ENCODE results near the gene FRAT1. TPM values are rescaled to one million over a fixed set of nuclear protein-coding genes. Genes with fewer than 3 reads are reported as not detected.

Gene FRAT1
- total RNA-seq, 2 donors from 2014 or later: 3.1 to 3.3 TPM

DNA sequence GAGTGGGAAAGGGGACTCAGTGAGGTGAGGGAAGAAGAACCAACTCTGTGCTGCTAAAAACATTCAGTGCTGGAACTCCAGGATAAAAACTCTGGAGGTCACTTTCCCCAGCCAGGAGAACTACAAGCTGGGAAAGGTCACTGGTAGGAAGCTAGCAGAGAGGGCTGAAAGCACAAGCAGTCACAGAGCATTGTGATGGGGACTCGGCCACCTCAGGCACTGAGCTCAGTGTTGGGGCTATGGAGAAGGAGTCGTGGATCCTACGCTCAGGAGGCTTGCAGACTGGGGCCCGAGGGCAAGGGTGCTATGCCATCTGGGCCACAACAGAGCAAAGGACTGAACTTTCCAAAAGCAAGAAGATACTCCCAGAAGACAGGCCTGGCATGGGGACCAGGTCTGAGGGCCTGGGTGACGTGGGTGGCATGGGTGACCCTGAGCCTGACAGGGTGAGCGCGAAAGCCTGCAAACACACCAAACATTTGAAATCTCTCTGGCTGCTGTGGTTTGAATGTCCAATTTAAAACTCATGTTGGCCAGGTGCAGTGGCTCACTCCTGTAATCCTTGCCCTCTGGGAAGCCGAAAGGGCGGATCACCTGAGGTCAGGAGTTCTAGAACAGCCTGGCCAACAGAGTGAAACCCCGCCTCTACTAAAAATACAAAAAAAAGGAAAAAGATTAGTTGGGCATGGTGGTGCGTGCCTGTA is 16.8 kb upstream of the FRAT1 start:
- DNase-seq (ENCODE audit: low spot score): no peak
- Histone ChIP-seq H3K36me3 (no peaks in the 10 kb centered on the region), H3K4me1 (peaks cover 0 to 5% of the 10 kb centered on the region in 2 donors), H3K27ac (no peak overlapping the region), H3K4me3 (no peak overlapping the region), H3K27me3 (no peaks in the 10 kb centered on the region), H3K9me3 (no peaks in the 10 kb centered on the region)
- TF ChIP-seq, protein P1, sequence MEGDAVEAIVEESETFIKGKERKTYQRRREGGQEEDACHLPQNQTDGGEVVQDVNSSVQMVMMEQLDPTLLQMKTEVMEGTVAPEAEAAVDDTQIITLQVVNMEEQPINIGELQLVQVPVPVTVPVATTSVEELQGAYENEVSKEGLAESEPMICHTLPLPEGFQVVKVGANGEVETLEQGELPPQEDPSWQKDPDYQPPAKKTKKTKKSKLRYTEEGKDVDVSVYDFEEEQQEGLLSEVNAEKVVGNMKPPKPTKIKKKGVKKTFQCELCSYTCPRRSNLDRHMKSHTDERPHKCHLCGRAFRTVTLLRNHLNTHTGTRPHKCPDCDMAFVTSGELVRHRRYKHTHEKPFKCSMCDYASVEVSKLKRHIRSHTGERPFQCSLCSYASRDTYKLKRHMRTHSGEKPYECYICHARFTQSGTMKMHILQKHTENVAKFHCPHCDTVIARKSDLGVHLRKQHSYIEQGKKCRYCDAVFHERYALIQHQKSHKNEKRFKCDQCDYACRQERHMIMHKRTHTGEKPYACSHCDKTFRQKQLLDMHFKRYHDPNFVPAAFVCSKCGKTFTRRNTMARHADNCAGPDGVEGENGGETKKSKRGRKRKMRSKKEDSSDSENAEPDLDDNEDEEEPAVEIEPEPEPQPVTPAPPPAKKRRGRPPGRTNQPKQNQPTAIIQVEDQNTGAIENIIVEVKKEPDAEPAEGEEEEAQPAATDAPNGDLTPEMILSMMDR (IDR thresholded peaks at IDR 0.05): no peak

DNA sequence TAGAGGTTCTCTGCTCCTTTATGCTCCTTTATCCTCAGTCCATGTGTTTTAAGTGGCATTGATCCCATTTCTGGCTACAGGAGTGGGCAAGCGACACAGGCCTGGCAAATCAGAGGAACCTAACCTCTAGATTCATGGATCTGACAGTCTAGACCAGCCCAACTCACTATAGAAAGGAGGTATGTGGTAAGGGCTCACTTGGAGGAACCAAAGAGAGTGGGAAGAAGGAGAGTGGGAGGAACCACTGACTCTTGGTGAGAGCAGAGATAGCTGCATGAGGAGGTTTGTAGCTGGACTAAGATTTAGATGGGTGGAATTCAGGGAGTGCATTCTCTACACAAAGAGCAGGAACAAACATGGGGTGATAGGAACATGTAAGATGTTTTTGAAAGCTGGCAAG is 11.6 kb upstream of the FRAT1 start:
- no peaks in the 10 kb centered on the region for H3K36me3 ChIP-seq

DNA sequence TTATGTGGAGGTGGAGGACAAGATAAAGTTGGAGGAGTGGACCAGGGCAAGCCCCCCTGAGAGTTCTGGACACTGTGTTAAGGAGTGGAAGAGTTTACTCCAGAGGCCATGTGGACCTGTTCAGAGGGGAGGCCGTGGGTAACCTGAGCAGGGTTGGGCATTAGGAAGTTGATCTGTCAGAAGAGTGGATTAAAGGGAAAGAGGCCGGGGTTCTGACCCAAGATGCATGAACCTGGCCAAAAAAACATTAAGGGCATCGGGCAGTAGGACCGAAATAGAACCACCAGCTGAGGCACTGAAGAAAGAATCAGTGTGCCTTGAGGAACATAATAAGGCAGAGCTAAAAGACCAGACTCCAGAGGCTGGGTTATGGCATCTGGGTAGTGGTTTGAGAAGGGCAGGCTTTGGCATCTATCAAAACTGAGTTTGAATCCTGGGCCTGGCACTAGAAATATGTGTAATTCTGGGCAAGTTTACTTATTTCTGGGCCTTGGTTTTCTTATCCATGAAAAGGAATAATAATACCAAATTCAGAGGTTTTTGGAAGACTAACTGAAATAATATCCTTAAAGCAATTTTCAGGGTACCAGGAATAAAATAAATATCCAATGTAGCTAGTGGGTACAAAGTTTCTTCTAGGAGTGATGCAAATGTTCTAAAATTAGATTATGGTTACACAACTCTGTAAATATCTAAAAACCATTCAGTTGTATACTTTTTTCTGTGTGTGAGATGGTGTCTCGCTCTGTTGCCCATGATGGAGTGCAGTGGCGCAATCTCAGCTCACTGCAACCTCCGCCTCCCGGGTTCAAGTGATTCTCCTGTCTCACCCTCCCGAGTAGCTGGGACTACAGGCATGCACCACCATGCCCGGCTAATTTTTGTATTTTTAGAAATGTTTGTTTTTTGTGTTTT is 10.9 kb upstream of the FRAT1 start:
- TF ChIP-seq, protein P1 (IDR thresholded peaks at IDR 0.05): no peak
- H3K36me3 ChIP-seq: no peaks in the 10 kb centered on the region
- DNase-seq (ENCODE audit: low spot score): no peak
- no peaks in the 10 kb centered on the region for H3K9me3 ChIP-seq
- H3K27me3 ChIP-seq: no peaks in the 10 kb centered on the region
- H3K4me3 ChIP-seq: no peak overlapping the region
- H3K4me1 ChIP-seq: no peaks in the 10 kb centered on the region
- no peak overlapping the region for H3K27ac ChIP-seq

More for the DNA sequence above, 11.6 kb upstream of the FRAT1 start:
- TF ChIP-seq, protein P1 (IDR thresholded peaks at IDR 0.05): no peak
- H3K9me3 ChIP-seq: no peaks in the 10 kb centered on the region
- no peak for DNase-seq (ENCODE audit: low spot score)
- no peaks in the 10 kb centered on the region for H3K4me1 ChIP-seq
- no peaks in the 10 kb centered on the region for H3K27me3 ChIP-seq
- no peak overlapping the region for H3K27ac ChIP-seq
- H3K4me3 ChIP-seq: no peak overlapping the region

DNA sequence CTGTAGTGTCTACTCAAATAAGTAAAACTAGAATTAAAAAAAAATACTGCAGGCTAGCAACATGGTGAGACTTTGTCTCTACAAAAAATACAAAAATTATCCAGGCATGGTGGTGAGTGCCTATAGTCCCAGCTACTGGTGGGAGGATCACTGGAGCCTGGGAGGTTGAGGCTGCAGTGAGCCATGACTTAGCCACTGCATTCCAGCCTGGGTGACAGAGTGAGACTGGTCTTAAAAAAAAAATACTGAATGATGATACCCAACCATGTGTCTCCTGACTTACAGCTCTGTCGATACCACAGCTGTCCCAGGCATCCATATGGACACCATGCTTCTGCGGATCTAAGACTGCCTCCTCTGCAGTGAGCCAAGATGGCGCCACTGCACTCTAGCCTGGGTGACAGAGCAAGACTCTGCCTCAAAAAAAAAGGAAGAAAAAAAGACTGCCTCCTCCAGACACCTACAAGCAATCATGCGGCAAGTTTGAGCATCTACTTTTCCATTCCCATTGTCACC is 7.9 kb upstream of the FRAT1 start:
- no peak for DNase-seq (ENCODE audit: low spot score)
- no peaks in the 10 kb centered on the region for H3K9me3 ChIP-seq
- TF ChIP-seq, protein P1 (IDR thresholded peaks at IDR 0.05): no peak
- no peaks in the 10 kb centered on the region for H3K36me3 ChIP-seq
- no peaks in the 10 kb centered on the region for H3K4me1 ChIP-seq
- no peak overlapping the region for H3K27ac ChIP-seq
- no peak overlapping the region for H3K4me3 ChIP-seq
- no peaks in the 10 kb centered on the region for H3K27me3 ChIP-seq

DNA sequence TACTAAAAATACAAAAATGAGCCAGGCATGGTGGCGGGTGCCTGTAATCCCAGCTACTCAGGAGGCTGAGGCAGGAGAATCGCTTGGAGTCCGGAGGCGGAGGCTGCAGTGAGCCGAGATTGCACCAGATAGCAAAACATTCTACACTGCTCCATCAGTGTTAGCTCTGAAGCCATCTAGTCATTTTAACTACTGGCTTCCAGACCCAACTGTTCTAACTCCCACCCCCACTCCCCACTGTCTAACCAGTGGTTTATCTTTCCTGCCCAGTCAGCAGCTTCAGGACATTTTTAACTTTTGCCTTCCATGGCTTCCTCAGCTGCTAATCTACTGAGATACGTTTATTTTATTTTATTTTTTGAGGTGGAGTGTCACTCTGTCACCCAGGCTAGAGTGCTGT is 6.2 kb upstream of the FRAT1 start:
- Histone ChIP-seq H3K27me3 (no peaks in the 10 kb centered on the region), H3K4me3 (no peak overlapping the region), H3K27ac (no peak overlapping the region), H3K36me3 (no peaks in the 10 kb centered on the region), H3K4me1 (no peaks in the 10 kb centered on the region), H3K9me3 (no peaks in the 10 kb centered on the region)
- no peak for DNase-seq (ENCODE audit: low spot score)
- TF ChIP-seq, protein P1 (IDR thresholded peaks at IDR 0.05): no peak

All from right atrium auricular region (tissue), 2 donors.